Ecto neural progenitor cell (in vitro differentiated cells): ENCODE measurements around the gene IDS.
"Not testable (repeated sequence)": the region's sequence is repeated elsewhere in the genome, so short reads cannot be mapped to it uniquely, and the experiment has no call there.

Experiments
- DNase-seq: peaks from one replicate; pipeline ENCODE4 v3.0.0-alpha.2; 2018; ENCODE audit warnings: low spot score

IDS gene, protein sequence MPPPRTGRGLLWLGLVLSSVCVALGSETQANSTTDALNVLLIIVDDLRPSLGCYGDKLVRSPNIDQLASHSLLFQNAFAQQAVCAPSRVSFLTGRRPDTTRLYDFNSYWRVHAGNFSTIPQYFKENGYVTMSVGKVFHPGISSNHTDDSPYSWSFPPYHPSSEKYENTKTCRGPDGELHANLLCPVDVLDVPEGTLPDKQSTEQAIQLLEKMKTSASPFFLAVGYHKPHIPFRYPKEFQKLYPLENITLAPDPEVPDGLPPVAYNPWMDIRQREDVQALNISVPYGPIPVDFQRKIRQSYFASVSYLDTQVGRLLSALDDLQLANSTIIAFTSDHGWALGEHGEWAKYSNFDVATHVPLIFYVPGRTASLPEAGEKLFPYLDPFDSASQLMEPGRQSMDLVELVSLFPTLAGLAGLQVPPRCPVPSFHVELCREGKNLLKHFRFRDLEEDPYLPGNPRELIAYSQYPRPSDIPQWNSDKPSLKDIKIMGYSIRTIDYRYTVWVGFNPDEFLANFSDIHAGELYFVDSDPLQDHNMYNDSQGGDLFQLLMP

DNA sequence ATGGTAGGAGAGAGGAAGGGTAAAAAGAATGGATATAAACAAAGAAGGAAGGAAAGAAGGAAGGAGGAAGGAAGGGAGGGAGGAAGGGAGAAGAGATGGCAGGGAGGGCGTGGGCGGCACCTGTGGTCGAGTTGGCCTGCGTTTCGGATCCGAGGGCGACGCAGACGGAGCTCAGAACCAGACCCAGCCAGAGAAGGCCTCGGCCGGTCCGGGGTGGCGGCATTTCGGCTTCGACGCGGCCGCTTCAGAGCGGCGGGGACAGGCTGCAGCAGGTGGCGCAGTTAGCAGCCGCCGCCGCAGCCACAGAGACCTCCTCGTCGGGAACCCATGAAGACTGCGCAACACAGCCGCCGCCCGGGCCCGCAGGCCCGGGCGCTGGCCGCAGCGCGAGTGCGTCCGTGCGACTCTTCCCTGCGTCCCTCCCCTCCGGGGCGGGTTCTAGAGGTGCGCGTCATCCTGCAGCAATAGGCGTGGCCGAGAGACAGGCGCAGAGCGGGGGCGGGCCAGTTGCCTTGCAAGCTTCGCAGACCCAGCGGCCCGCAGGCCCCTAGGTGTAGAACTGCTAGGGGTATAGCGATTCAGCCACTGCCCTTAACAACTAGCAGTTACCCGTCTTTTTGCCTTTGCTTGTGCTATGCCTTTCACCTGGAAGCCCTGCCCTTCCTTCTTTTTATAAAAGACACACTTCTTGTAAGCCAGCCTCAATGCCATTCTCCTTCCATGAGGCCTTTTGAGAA is at the start of gene IDS:
Gene IDS (minus strand): TSS at position 392 of the 737 bp plus-strand sequence. CDS start 169 bp downstream, at position 223.
- peak; percentile 87 for DNase-seq

DNA sequence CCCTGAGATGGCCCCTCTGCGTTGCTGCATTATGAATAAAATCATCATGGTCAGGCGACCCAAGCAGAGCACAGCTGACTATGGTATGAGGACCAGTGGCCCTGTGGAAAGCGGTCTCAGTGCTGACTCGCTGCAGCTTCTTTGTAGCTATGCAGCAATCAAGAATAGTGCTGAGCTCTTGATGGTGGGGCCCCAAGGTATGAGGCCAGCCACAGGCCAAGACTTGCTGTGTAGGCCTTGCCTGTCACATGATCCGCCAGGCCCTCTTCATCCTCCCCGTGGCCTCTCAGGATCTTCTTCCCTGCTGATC is 46.8 kb upstream of the IDS start:
- not testable (repeated sequence) for DNase-seq

DNA sequence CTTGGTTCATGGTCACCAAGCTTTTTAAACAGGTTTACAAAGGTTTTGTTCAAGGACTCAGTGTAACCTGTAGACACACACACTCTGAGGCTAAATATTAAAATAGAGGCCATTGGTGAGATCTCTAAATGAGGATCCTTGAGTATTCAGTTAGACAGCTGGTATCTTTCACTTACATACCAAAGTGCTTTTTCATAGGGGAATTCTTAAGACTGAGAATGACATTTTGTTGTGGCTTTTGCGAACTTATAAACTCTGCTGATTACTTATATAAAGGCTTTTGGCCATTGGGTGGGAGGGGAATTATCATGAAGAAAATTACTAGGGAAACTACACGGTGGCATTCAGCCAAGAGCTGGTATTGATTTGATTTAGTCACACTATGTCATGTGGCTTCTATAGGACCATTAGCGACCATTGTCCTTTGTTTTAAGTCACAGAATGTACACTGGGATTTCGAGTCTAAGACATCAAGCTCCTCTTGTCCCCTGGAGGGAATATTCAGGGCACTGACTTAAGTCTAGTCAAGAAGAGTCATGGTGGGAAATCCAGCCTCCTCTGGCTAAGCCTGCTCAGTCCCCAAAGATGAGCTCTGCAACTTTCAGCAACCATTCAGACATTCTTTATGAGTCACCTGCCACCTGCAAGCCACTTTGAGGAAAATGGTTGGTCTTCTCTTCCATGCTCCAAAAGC is 46.3 kb upstream of the IDS start:
- not testable (repeated sequence) for DNase-seq

DNA sequence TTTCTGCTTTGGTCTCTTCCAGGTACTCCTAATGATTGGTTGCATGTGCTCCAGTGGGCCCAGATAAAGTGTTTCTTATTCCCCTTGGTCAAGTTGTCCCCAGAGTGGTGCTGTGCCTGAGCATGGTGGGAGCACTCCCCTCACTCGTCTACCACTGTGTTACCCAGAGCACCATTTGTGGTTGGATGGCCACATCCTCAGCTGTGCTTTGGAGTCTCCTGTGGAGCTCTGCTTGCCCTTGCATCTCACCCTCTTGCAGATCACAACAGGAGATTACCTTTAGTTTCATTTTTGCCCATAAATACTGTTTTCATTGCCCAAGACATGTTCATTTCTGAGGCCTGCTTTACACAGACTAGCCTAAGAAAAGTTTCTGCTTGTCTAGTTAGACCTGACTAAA is 45.3 kb upstream of the IDS start:
- not testable (repeated sequence) for DNase-seq

DNA sequence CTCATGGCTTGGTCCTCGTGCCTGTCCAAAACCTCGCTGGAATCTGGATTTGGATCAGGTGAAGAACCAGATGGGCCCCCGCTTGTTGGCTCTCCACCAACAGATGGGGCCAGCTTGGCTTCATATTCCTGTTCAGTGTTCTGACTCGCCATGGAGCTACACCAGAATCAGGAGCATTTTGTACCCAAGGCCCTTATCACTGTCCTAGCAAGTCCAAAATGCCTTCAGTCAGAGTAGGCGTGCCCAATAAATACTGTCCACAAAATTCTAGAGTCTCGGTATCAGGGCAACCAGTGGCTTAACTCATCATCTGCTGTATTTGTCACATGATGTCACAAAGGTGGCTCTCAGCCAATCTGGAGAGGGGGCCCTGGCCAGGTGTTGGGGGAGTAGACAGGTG is 44.6 kb upstream of the IDS start, which contains the start of gene HSFX3:
Gene HSFX3 (minus strand): TSS at position 224 of the 400 bp plus-strand sequence. CDS start 72 bp downstream, at position 152.
- DNase-seq = not testable (repeated sequence)

DNA sequence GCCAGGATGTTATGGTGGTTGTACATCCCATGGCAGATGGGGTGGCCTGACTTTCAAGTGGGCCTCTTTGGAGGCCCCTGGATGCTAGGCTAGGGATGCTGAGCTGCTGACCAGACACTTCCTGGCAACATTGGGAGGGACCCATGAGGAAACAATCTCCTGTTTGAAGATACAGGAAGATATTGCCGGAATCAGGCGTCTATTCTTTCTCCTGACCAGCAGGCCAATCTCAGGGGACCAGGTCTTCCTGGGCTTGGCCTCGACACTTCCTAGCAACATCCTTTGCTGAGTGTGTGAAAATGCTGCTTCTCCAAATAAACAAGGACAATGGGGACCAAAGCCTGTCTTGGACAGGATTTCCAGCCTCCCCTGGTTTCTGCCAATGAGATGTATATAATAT is 42.7 kb upstream of the IDS start:
- DNase-seq = not testable (repeated sequence)

DNA sequence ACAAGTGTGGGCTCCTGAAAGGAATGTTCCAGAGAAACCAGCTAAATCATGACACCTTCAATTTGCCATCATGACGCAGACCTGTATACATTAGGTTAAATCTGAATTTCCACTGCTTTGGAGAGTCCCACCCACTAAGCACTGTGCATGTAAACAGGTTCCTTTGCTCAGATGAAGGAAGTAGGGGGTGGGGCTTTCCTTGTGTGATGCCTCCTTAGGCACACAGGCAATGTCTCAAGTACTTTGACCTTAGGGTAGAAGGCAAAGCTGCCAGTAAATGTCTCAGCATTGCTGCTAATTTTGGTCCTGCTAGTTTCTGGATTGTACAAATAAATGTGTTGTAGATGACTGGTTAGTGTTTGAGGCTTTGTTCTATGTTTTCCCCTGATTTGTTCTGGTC is 41.9 kb upstream of the IDS start:
- DNase-seq = not testable (repeated sequence)

DNA sequence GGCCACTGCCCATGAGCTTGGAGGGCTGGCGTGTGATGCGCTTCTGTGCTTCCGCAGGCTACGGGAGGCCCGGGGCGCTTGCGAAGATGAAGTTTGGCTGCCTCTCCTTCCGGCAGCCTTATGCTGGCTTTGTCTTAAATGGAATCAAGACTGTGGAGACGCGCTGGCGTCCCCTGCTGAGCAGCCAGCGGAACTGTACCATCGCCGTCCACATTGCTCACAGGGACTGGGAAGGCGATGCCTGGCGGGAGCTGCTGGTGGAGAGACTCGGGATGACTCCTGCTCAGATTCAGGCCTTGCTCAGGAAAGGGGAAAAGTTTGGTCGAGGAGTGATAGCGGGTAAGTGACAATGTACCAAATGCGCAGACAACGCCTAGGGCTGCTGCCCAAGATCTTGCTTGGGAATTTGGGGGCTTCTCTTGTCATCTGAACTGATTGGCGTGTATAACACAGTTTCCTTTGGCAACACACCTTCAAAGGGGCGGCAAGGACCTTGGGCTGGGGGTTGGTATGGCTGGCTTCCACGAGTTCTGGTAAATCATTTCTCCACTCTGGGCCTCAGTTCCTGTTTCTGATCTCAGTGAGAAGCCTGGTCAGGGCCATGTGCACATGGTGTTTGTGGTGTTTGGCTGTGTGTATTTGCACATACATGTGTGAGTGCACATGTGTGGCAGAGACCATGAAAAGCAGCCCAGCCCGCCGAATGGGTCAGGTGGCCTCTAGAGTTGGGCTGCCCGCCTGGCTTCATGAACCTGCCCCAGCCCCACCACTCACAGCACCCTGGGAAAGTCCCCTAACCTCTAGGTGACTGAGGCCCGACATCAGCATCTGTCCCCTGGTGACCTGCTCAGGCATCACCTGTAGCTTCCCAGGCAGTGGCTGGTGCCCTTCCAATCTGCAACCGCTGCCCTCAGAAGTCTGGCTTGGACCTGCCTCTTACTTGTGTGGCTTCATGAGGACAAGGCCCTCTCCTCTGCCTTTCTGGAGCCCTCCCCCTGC is 40.7 kb upstream of the IDS start:
- DNase-seq = not testable (repeated sequence)

DNA sequence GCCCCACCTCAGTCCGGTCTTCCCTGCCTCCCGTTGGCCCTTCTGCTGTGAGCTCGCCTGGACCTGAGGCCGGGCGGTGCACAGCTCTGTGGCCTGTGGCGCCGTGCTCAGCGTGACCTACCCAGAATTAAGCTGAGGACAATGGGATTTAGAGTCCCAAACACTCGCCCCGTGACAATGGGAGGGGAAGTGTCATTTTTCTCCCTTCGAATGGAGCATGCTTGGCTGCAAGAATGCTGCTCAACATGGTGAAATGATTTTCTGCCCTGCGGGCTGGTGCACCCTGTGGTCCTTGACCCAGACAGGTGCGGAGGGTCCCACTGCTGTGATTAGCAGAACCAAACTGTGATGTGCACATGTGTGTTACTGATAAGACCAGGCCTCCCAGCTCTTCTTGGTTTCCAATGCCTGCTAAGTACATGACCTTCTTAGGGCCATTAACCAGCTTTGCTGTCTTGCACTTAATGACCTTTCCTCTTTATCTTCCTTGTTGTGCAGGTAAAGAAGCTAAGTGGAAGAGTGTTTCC is 36.5 kb upstream of the IDS start:
- DNase-seq = peak; percentile 53

DNA sequence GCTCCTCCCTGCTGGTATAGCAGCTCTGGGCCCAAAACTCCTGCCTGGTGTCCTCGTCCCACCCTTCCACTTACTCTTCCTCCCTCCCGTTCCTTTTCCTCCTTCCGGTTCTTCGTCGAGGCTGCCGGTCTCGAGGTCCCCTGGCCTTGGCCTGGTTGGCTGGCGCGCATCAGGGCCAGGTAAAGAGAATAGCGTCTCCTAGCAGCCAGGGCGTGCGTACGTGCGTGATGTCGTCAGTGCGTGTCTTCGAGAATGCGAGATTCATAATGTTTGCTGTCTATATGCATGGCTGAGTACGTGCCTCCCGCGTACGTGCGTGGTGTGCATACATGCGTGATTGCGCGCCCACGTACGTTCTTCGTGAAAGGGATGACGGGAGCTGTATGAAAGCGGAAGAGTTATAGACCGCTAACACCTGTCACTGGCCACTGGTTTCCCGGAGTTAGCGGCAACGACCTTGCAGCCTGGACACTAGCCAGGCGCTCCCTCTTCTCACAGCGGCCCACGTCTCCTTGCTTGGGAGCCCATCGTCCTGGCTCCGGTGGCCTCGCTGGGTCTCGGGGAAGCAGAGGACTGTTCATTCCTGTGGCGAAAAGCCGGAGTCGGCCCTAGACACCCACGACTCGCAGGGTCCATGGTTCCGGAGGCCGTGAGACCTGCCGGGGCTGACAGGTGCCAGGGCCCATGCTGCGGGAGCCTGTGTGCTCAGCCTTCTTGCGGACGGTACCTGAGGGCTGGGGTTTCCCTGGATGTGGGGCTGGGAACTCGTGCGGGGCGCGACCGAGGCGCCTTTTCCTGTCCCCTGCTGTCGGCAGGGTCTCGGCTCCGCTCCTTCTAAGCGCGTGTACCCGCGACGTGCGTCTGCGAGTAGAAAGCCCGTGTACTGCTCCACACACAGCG is 35.8 kb upstream of the IDS start, which contains the start of gene EOLA1:
Gene EOLA1 (plus strand): TSS at position 392 of the 900 bp plus-strand sequence. CDS start 4,619 bp downstream, outside the sequence.
- DNase-seq = no peak

DNA sequence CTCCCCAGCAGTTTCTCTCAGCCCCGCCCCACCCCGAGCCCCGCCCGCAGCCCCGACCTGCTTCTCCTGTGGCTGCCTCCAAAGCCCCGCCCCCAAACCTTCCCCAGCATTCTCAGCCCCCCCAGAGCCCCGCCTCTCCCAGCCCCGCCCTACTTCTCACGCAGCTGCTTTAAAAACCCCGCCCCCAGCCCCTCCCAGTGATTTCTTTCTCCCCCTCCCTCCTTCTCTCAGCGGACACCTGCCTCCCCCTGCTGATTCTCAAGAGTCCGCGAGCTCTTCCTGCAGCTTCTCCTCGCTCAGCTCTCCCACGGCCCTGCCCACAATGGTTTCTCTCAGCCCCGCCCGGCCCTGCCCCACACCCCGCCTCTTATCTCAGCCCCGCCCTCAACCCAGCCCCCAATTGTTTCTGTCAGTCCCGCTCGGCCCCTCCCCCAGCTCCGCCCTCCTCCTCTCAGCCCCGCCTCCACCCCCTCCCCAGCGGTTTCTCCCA is 35.1 kb upstream of the IDS start:
- DNase-seq = peak; percentile 90

DNA sequence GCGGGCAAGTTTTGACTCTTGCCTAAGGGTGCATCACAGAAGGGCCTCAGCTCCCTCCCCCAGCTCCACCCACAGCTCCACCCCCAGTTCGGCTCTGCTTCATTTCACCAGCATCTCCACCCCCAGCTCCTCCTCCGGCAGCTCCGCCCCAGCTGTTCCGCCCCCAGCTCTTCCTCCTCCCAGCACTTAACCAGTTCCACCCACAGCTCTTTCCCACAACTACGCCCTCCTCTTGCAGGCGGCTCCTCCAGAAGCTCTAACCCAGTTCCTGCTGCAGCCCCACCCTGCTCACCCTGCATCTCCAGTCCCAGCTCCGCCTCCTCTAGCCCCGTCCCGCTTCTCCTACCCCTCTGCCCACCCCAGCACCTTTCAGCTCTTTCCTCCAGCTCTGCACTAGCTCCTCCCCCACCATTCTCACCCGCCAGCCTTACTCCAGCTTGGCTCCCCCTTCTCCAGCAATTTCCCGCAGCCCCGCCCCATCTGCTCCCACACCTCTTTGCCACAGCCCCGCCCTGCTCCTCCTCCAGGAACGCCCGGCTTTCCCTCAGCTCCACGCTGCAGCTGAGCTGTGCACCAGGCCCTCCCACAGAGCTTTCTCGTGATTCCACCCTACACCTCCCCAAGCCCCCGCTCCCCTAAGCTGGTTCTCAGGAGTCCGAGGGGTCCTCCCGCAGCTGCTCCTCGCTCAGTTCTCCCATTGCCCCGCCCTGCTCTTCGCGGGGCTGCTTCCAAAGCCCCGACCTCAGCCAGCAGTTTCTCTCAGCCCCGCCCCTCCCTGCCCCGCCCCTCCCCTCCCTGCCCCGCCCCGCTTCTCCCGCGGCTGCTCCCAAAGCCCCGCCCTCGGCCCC is 34.4 kb upstream of the IDS start:
- DNase-seq = peak; percentile 85

DNA sequence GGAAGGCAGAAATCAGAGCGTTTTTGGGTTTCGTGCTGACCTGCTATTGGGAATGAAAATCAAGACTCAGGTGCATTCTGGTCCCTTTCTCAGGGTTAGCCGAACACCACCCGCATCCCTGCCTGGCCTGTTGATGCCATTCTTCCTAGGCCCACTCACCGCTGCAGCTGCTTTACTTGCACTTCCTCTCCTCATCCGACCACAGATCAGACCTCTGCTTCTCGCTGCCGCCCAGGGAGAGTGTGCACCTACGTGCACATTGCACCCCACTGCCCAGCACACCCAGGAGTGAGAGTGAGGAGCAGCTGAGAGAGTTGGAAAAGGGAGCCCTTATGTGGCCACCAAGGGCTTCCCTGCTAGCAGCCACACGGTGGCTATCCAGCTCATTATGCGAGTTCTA is 32.4 kb upstream of the IDS start:
- not testable (repeated sequence) for DNase-seq

DNA sequence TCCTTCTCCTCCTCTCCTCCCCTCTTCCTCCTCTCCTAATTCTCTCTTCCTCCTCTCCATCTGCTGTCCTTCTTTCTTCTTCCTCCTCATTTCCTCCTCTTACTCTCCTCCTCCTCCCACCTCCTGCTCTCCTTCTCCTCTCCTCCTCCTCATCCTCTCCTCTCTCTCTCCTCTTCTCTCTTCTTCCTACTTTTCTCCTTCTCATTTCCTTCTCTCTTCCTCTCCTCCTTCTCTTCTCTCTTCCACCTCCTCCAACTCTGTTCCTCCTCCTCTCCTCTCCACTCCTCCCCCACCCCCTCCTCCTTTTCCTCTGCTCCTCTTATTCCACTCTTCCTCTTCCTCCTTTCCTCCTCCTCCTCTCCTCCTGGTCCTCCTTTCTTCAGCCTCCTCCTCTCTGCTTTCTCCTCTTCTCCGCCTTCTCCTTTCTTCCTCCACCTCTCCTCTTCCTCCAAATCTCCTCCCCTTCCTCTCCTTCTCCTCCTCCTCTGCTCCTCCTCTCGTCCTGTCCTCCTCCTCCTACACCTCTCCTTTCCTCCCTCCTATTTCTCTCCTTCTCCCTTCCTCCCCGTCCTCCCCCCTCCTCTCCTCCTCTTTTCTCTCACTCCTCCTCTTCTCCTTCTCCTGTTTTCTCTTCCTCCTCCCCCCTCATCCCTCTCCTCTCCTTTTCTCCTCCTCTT is 30.0 kb upstream of the IDS start:
- DNase-seq = not testable (repeated sequence)

DNA sequence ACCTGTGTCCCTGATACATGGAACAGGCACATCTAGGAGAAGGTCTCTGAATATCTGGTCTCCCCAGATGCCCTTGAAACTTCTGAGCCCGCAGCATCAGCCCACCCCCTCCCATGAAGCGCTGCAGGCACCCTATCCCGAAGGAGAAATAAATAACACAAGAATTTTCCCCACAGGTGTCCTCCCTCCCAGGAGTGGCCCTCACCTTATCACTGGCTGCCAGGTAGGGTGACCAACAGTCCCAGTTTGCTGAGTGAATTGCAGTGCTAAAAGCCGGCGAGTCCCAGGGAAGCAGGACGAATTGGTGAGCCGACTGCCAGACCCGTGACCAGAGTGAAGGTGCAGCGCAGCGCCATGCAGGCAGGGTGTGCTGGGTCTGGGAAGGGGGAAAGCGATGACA is 28.9 kb upstream of the IDS start:
- DNase-seq = not testable (repeated sequence)

DNA sequence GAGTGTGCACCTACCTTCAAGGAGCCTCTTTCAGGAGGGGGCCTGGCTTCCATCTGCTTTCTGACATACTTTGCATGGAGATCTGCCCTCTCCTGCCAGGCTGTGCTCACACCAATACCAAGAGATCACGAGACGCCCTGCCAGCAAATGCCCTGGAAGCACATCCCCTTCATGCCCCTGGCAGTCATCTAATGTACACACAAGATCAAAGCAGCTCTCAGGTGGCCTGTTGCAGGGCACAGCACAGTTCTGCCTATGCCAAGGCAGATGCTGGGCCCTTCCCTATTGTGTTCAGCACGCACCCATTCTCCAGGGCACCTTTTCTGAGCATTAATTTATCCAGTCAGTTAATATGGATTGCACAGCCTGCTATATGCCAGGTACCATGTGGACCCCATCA is 27.8 kb upstream of the IDS start:
- DNase-seq = not testable (repeated sequence)

DNA sequence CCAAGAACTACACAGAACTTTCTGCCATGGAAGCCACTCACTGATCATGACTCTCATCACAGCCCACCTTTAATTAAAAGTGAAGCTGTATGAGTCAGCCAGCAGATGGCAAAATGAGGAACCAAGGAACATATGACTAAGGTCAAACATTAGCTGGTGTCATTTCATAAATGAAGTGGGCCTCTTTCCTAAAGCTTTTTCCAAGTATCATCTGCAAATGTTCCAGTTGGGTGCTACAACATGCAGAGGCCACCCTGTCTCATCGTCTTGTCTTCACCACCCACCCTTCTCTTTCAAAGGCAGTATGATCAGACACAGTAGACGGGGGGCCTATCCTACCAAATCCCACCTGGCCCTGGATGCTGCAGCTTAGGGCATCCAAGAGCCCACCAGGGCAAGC is 26.5 kb upstream of the IDS start:
- no peak for DNase-seq

DNA sequence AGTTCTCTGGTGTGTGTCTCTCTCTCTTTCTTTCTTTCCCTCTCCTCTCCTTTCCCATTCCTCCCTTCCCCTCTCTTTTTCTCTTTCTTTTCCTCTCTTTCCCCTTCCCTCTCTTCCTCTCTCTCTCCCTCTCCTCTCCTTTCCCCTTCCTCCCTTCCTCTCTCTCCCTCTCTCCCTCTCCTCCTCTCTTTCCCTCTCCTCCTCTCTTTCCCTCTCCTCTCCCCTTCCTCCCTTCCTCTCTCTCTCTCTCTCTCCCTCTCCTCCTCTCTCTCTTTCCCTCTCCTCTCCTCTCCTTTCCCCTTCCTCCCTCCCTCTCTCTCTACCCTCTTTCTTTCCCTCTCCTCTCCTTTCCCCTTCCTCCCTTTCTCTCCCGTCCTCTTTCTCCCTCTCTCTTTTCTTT is 23.3 kb upstream of the IDS start:
- DNase-seq = no peak
